Superior temporal gyrus (tissue), 1 donor: Measurements from ENCODE around the gene SEC16B.

Source experiments
- DNase-seq: peaks from one replicate; pipeline ENCODE4 v3.0.0-alpha.2; 2016; ENCODE audit errors: extremely low spot score

The SEC16B gene

GRCh38 chr1:177944016-177944949 lies 25.6 kb downstream of the SEC16B start:
- DNase-seq: no peak

- no peak for DNase-seq
These were observed 27.9 kb downstream of the SEC16B start for GRCh38 chr1:177941976-177942375.

- no peak for DNase-seq
These were observed 29.2 kb downstream of the SEC16B start for GRCh38 chr1:177940682-177941081.

- DNase-seq: no peak
These were observed 31.9 kb downstream of the SEC16B start for GRCh38 chr1:177937931-177938330.

GRCh38 chr1:177937174-177937770 lies 32.6 kb downstream of the SEC16B start:
- no peak for DNase-seq

GRCh38 chr1:177935638-177936415 lies 34.0 kb downstream of the SEC16B start:
- DNase-seq: no peak

- DNase-seq: no peak
These were observed 34.9 kb downstream of the SEC16B start for GRCh38 chr1:177934927-177935326.

- DNase-seq: no peak
These were observed 35.4 kb downstream of the SEC16B start for GRCh38 chr1:177934461-177934860.

GRCh38 chr1:177933881-177934280 lies 36.0 kb downstream of the SEC16B start:
- DNase-seq: no peak

- no peak for DNase-seq
These were observed 37.7 kb downstream of the SEC16B start for GRCh38 chr1:177932123-177932522.

GRCh38 chr1:177928952-177929351 lies 40.9 kb downstream of the SEC16B start:
- no peak for DNase-seq

GRCh38 chr1:177928194-177928593 lies 41.7 kb downstream of the SEC16B start:
- peak; percentile 51 for DNase-seq

- no peak for DNase-seq
These were observed 42.7 kb downstream of the SEC16B start for GRCh38 chr1:177927021-177927596.

GRCh38 chr1:177926201-177926600 lies 43.7 kb downstream of the SEC16B start:
- no peak for DNase-seq

- DNase-seq: no peak
These were observed 44.9 kb downstream of the SEC16B start for GRCh38 chr1:177925006-177925405.

- DNase-seq: no peak
These were observed 46.4 kb downstream of the SEC16B start for GRCh38 chr1:177923441-177923840.

GRCh38 chr1:177922209-177922608 lies 47.6 kb downstream of the SEC16B start:
- no peak for DNase-seq

GRCh38 chr1:177921590-177921989 lies 48.3 kb downstream of the SEC16B start:
- DNase-seq: no peak

- DNase-seq: no peak
These were observed 49.8 kb downstream of the SEC16B start for GRCh38 chr1:177920091-177920490.

- DNase-seq: no peak
These were observed 54.2 kb downstream of the SEC16B start for GRCh38 chr1:177915641-177916040.

GRCh38 chr1:177914603-177915002 lies 55.3 kb downstream of the SEC16B start:
- no peak for DNase-seq
